K562 (cell line): ENCODE data around the gene PPP1R12C. TPM values are rescaled to one million over a fixed set of nuclear protein-coding genes. Genes with fewer than 3 reads are reported as not detected.
A peak's percentile ranks its signal among the peaks of the same experiment; 100 is the strongest.

Experiments used
- ATAC-seq: fragments of 200-7000 bp; cut with Tn5 transposase; 3 replicates; pipeline ENCODE4 v1.9.1; 2020; ENCODE audit warnings: moderate library complexity
- BruUV-seq: library from RNA; stranded (reverse); fragments of 400-500 nt; replicated peaks from 2 replicates; lab custom pipeline; 2021; lab: Mats Ljungman, UMichigan
- CTCF ChIA-PET: fragments of 300-600 bp; formaldehyde crosslinking; extraction: SDS; loops from one replicate; lab custom pipeline; 2021; ENCODE audit warnings: low intra/inter-chr PET ratio; lab: Yijun Ruan, JAX
- POLR2A ChIA-PET: fragments of 300-600, 350-650 bp; sonication (Branson Sonifier 250); formaldehyde crosslinking; extraction: SDS; loops from one replicate; lab custom pipeline; 2021; ENCODE audit warnings: antibody characterized with exemption, inconsistent platforms; lab: Yijun Ruan, JAX
- DNase-seq, 4 experiments: peaks; one replicate each; pipeline versions ENCODE4 v3.0.0 to v3.0.0-alpha.2; 2011 to 2018; ENCODE audit warnings: low spot score in 3 of 4, mixed read lengths in 3 of 4; ENCODE audit errors: extremely low read depth in 1 of 4
- FAIRE-seq: peaks from 2 replicates; lab custom pipeline; 2011; peaks lifted over from hg19 to GRCh38; lab: Jason Lieb, UNC
- H2AFZ ChIP-seq: 2 replicates; pipeline ENCODE4 v1.6.0; 2011; ENCODE audit warnings: low read depth, low read length, control low read depth, inconsistent platforms
- H3K27ac ChIP-seq: fragments of 200-600 bp; 3 replicates; pipeline ENCODE4 v1.8.0; 2011; ENCODE audit warnings: low read depth, mild to moderate bottlenecking, control low read depth, inconsistent platforms, low read length, moderate library complexity, mixed read lengths; ENCODE audit errors: extremely low read depth
- H3K27me3 ChIP-seq, 2 experiments: fragments of 300-600 bp in 1 of 2; 2 replicates in 1 of 2; 3 replicates in 1 of 2; pipeline versions ENCODE4 v1.6.0 to v1.8.0; 2011; ENCODE audit warnings: inconsistent platforms in 2 of 2, low read length in 2 of 2, mild to moderate bottlenecking in 1 of 2, mixed read lengths in 1 of 2, moderate library complexity in 1 of 2; ENCODE audit not compliant: control insufficient read depth in 2 of 2, insufficient read depth in 2 of 2
- H3K36me3 ChIP-seq: fragments of 300-600 bp; 3 replicates; pipeline ENCODE4 v1.8.0; 2011; ENCODE audit warnings: mild to moderate bottlenecking, low read length, inconsistent platforms; ENCODE audit not compliant: control insufficient read depth, insufficient read depth
- H3K4me1 ChIP-seq, 2 experiments: fragments of 200-600 bp in 1 of 2; replicated peaks in 1 of 2; 2 replicates in 1 of 2; 3 replicates in 1 of 2; pipeline versions ENCODE4 v1.5.1 to v1.8.0; 2011; ENCODE audit warnings: inconsistent platforms in 2 of 2, low read length in 2 of 2, mild to moderate bottlenecking in 1 of 2, mixed read lengths in 1 of 2, moderate library complexity in 1 of 2; ENCODE audit not compliant: control insufficient read depth in 2 of 2, insufficient read depth in 2 of 2
- H3K4me2 ChIP-seq: 2 replicates; pipeline ENCODE4 v1.6.1; 2011; ENCODE audit warnings: low read length, control low read depth, inconsistent platforms, mixed read lengths; ENCODE audit not compliant: insufficient read depth
- H3K4me3 ChIP-seq: fragments of 200-600 bp; sonication (generic), shearing (Covaris generic); 2 replicates; pipeline ENCODE4 v1.5.1; 2016; ENCODE audit warnings: control low read depth, inconsistent platforms
- H3K79me2 ChIP-seq: fragments of 200-600 bp; 3 replicates; pipeline ENCODE4 v1.8.0; 2011; ENCODE audit warnings: low read length, inconsistent platforms; ENCODE audit not compliant: control insufficient read depth, insufficient read depth
- H3K9ac ChIP-seq, 2 experiments: 2 replicates each; pipeline versions ENCODE4 v1.6.0 to v1.6.1; 2011; ENCODE audit warnings: low read depth in 2 of 2, low read length in 2 of 2, control low read depth in 1 of 2, inconsistent platforms in 1 of 2, mild to moderate bottlenecking in 1 of 2, mixed read lengths in 1 of 2; ENCODE audit not compliant: insufficient read depth in 1 of 2
- H3K9me1 ChIP-seq: one replicate; pipeline ENCODE4 v1.6.0; 2011; ENCODE audit warnings: inconsistent platforms, mild to moderate bottlenecking, low read length, moderate library complexity; ENCODE audit not compliant: control insufficient read depth, insufficient read depth
- H3K9me3 ChIP-seq: replicated peaks from 2 replicates; pipeline ENCODE4 v1.5.1; 2011; ENCODE audit warnings: low read depth, low read length, inconsistent platforms; ENCODE audit not compliant: control insufficient read depth, insufficient read depth
- H4K20me1 ChIP-seq: replicated peaks from 2 replicates; pipeline ENCODE4 v1.6.1; 2011; ENCODE audit warnings: low read length, inconsistent platforms, mixed read lengths; ENCODE audit not compliant: control insufficient read depth, insufficient read depth
- L3MBTL2 ChIP-seq: fragments of 450-650 bp; IDR thresholded peaks from 2 replicates; pipeline ENCODE4 v1.6.1; 2016; ENCODE audit warnings: mild to moderate bottlenecking, moderate library complexity
- LARP7 ChIP-seq: fragments of 450-650 bp; IDR thresholded peaks from 2 replicates; pipeline ENCODE4 v1.6.1; 2016
- LCOR ChIP-seq: sonication (generic); formaldehyde crosslinking; IDR thresholded peaks from 2 replicates; pipeline ENCODE4 v1.8.0; 2022; ENCODE audit warnings: mild to moderate bottlenecking, missing genetic modification reagents
- MTA1 ChIP-seq: fragments of 450-650 bp; IDR thresholded peaks from 2 replicates; pipeline ENCODE4 v1.6.1; 2017; ENCODE audit warnings: borderline replicate concordance
- MYNN ChIP-seq, 2 experiments: sonication (generic); formaldehyde crosslinking in 1 of 2; IDR thresholded peaks; 2 replicates each; pipeline versions ENCODE4 v1.5.0 to v1.6.1; 2016 to 2020; ENCODE audit warnings: antibody characterized with exemption in 1 of 2, missing genetic modification reagents in 1 of 2
- RBFOX2 ChIP-seq: fragments of 200-400 bp; formaldehyde crosslinking; IDR thresholded peaks from 2 replicates; pipeline ENCODE4 v1.6.1; 2017; ENCODE audit warnings: low read depth, mild to moderate bottlenecking, low read length, moderate library complexity
- SOX6 ChIP-seq: fragments of 450-650 bp; IDR thresholded peaks from 2 replicates; pipeline ENCODE4 v1.6.1; 2014; ENCODE audit warnings: mild to moderate bottlenecking
- SREBF2 ChIP-seq: sonication (generic); formaldehyde crosslinking; IDR thresholded peaks from 2 replicates; pipeline ENCODE4 v1.4.0; 2020; ENCODE audit warnings: mild to moderate bottlenecking, missing genetic modification reagents
- TCF7L2 ChIP-seq: fragments of 150-350 bp; IDR thresholded peaks from 2 replicates; pipeline ENCODE4 v1.6.1; 2016; ENCODE audit warnings: low read depth, mild to moderate bottlenecking, low read length, moderate library complexity
- ZEB2 ChIP-seq: fragments of 450-650 bp; IDR thresholded peaks from 2 replicates; pipeline ENCODE4 v1.6.1; 2016
- ZNF133 ChIP-seq: fragments of 250-450 bp; sonication (Bioruptor Pico); IDR thresholded peaks from 2 replicates; pipeline ENCODE4 v1.4.0; 2020; ENCODE audit warnings: mild to moderate bottlenecking
- ZNF316 ChIP-seq: fragments of 450-650 bp; IDR thresholded peaks from 2 replicates; pipeline ENCODE4 v1.6.1; 2016
- ZNF592 ChIP-seq: fragments of 450-650 bp; IDR thresholded peaks from 2 replicates; pipeline ENCODE4 v1.6.1; 2017; ENCODE audit warnings: antibody characterized with exemption, mild to moderate bottlenecking
- ZNF639 ChIP-seq, 2 experiments: fragments of 200-800 bp in 1 of 2; sonication (Bioruptor generic) in 1 of 2; sonication (generic) in 1 of 2; formaldehyde crosslinking in 1 of 2; IDR thresholded peaks in 1 of 2; conservative IDR thresholded peaks in 1 of 2; 2 replicates each; pipeline versions ENCODE4 v1.5.0 to v1.6.1; 2016 to 2020; ENCODE audit warnings: missing compliant biosample characterization in 1 of 2, missing genetic modification characterization in 1 of 2, missing genetic modification reagents in 1 of 2
- WGBS: fragments of 100-300 bp; shearing (Covaris generic); methylation state at CpG from one replicate; pipeline ENCODE4 v1.1.6; 2016; ENCODE audit warnings: low coverage, mixed read lengths; ENCODE audit not compliant: insufficient coverage; ENCODE audit errors: missing lambda C conversion rate; 5-methylcytosine and 5-hydroxymethylcytosine counted together
- in situ Hi-C: fragments of 300-500 bp; cut with MboI; formaldehyde crosslinking; loops from 4 replicates; pipeline ENCODE4 v1.15.0; 2018; ENCODE audit warnings: inconsistent platforms, mixed read lengths
- intact Hi-C: fragments of 100-400 bp; cut with micrococcal nuclease; formaldehyde crosslinking; loops from 2 replicates; pipeline ENCODE4 v1.14.2; 2022
- polyA plus RNA-seq, 8 experiments: library from polyadenylated mRNA; depleted of rRNA in 4 of 8; stranded (reverse) in 5 of 8; unstranded in 3 of 8; fragments of >200 nt; fragmentation: Nextera tagmentation in 2 of 8; fragmentation: Illumina TruSeq in 1 of 8; extraction: Ambion mirVana in 2 of 8; extraction: Trizol in 1 of 8; gene quantifications; 2 replicates each; pipeline versions ENCODE4 v1.2.1 to v1.2.3, GENCODE V29; 2011 to 2014; ENCODE audit warnings: inconsistent platforms in 1 of 8, missing spikeins in 1 of 8
- total RNA-seq, 7 experiments: library from RNA; depleted of rRNA in 6 of 7; stranded (reverse); fragments of >200 nt in 6 of 7; fragmentation: Illumina TruSeq in 2 of 7; extraction: Trizol in 2 of 7; gene quantifications; 2 replicates each; pipeline versions ENCODE4 v1.2.1 to v1.2.3, GENCODE V29; 2011 to 2021; ENCODE audit warnings: low replicate concordance in 1 of 7

PPP1R12C gene
- total and polyA plus RNA-seq, 9 of the 15 experiments (the other 6 are each of a cell fraction or from before 2014, with no cell fraction given) = 1.8 to 136 (median 33.7) TPM

- TF ChIP-seq RBFOX2 (peak; percentile 36; the same call in 1 of the 2 replicates), ZEB2 (peak; percentile 78; the same call in 1 of the 2 replicates), LCOR (CRISPR knock-in tag) (no peak), TCF7L2 (no peak), MYNN (IDR thresholded peaks at IDR 0.05) (no peak), MYNN (CRISPR knock-in tag; IDR thresholded peaks at IDR 0.05) (no peak), L3MBTL2 (peak; percentile 37; the same call in 1 of the 2 replicates)
These were observed 48.2 kb downstream of the PPP1R12C start (continued) for GRCh38 chr19:55068950-55069864.

GRCh38 chr19:55067869-55068268 is 49.6 kb downstream of the PPP1R12C start:
- in situ Hi-C loops = no loop called here
- H3K9me3 ChIP-seq = no peaks in the 10 kb centered on the region
- POLR2A ChIA-PET = interaction anchor here (0.7 to 5.9 kb wide), 4 partner anchors 8 to 21 kb away, joined by 4 to 32 read pairs (median 4); no protein-coding TSS in a partner anchor
- no peak for TF ChIP-seq ZNF316
- no peak for TF ChIP-seq SREBF2 (CRISPR knock-in tag)
- TF ChIP-seq ZNF133 (CRISPR knock-in tag) = no peak
- TF ChIP-seq ZNF592 = no peak
- TF ChIP-seq MTA1 = 0 out of 2 replicates have a peak, but pooled peaks have one; percentile 39
- TF ChIP-seq LARP7 = 0 out of 2 replicates have a peak, but pooled peaks have one; percentile 32
- no peak for TF ChIP-seq ZNF639 (CRISPR knock-in tag; conservative IDR thresholded peaks at IDR 0.05 in 1 of 2, IDR thresholded peaks at IDR 0.05 in 1 of 2)
- no peak for TF ChIP-seq SOX6

More at GRCh38 chr19:55067869-55068268, 49.6 kb downstream of the PPP1R12C start:
- peaks cover 8% of the 10 kb centered on the region in 2 experiments; a peak in 4 of 5 replicates for H3K27me3 ChIP-seq
- ATAC-seq = no peak
- H2AFZ ChIP-seq = no peak overlapping the region
- BruUV-seq = no TSS peak
- intact Hi-C loops = no loop called here
- CTCF ChIA-PET = no interaction called here
- no peaks in the 10 kb centered on the region for H3K9me1 ChIP-seq
- H4K20me1 ChIP-seq = no peaks in the 10 kb centered on the region
- DNase-seq = no peak
- no peak overlapping the region for H3K4me3 ChIP-seq
- H3K27ac ChIP-seq = no peak overlapping the region
- WGBS = 10% methylated on average over 2 of the region's 3 CpGs
- no peak overlapping the region for H3K9ac ChIP-seq
- peaks cover under 1% of the 10 kb centered on the region; the same call in 2 of the 3 replicates for H3K79me2 ChIP-seq
- peaks cover 21 to 23% of the 10 kb centered on the region in 2 experiments for H3K4me1 ChIP-seq
- no peak overlapping the region for H3K4me2 ChIP-seq
- no peak for FAIRE-seq
- no peaks in the 10 kb centered on the region for H3K36me3 ChIP-seq
